DMS153 (cell line): ENCODE measurements around the gene TNS1.
A peak's percentile ranks its signal among the peaks of the same experiment; 100 is the strongest.

Experiments
- DNase-seq: peaks from one replicate; lab custom pipeline; 2025; lab: John Stamatoyannopoulos, UW

TNS1 gene

GRCh38 chr2:217998926-217999594 lies 3.7 kb downstream of the TNS1 start:
- no peak for DNase-seq

GRCh38 chr2:217997510-217997909 lies 5.3 kb downstream of the TNS1 start:
- no peak for DNase-seq

DNA sequence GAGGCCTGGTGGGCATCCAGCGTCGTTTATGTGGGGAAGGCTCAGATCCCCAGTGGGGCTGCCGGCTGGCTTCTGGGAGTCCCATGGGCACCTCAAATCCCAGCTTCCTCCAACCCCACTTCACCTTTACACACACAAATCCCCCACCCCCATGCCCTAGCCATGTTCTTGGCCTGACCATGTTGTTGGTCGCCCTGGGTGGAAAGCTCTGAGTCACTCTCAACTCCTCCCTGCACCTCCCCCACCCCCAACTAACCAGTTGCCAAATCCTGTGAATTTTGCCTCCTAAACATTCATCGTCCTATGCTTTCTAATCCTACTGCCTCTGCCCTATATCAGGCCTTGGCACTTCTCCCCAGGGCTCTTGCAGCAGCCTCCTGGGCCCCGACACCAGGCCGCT lies 6.4 kb downstream of the TNS1 start:
- DNase-seq, result no peak

DNA sequence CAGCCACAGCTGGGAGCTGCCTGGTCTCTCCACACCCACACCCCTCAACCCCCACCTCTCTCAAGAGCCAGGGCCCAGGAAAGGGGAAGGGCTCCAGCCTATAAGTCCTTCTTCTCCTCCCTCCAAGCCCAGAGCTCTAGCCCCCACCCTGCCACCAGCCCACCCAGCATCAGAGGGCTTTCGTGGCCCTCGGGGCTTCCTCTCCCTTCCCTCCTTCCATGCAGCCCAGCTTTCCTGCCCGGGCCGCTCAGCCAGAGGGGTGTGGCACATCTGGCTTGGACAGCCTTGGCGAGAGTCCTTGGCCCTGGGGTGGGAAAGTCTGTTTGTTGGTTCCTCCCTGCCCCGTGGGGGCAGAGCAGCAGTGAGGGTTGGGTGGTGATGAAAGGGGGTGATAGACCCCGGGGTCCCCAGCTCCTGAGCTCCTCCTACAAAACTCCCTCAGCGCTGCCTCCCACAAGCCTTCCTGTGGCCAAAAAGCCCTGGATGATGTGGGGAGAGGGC lies 7.0 kb downstream of the TNS1 start:
- no peak for DNase-seq

- no peak for DNase-seq
Measured at GRCh38 chr2:217994776-217995274, 8.0 kb downstream of the TNS1 start.

DNA sequence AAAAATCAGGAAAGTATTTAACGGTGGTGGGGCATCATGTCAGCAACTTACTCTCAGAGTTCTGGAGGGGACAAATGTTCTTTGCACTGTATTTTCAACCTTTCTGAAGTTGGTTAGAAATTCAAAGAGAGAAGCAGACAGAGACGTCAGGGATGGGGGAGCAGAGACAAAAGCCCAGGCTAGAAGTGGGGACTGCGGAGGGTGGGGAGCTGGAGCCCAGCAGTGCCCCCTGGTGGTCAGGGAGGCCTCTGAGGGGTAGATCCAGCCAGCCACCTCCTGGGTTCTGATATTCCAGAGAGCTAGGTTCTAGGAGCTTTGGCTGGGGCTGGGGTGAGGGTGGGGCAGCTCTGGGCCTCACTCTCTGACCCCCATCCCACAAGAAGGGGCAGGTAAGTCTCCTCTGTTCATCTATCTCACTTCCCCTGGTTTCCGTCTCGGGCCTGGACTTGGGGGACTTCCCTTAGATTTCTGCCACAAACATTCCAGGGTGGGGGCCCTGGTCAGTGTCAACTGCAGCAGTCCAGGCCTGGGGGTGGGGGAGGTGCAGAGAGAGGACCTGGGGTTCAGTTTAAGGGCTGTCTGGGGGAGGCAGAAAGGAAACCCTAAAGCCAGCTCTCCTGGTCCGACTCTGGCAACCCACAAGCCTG lies 8.9 kb downstream of the TNS1 start:
- no peak for DNase-seq

DNA sequence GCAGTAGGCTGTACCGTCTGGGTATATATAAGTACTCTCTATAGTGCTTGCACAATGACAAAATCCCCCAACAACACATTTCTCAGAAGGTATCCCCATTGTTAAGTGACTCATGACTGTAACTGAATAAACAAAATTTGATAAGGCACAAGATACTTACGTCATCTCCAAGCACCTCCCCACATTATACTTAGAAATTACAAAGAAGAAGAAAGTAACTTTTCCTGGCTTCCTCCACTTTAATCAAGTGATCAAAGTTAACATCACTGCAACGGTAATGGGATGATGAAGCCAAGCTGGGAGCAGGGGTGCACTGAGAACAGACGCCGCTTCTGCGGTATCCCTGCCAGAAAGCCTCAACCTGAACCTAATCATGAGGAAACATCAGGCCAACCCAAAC lies 9.7 kb downstream of the TNS1 start:
- no peak for DNase-seq

DNA sequence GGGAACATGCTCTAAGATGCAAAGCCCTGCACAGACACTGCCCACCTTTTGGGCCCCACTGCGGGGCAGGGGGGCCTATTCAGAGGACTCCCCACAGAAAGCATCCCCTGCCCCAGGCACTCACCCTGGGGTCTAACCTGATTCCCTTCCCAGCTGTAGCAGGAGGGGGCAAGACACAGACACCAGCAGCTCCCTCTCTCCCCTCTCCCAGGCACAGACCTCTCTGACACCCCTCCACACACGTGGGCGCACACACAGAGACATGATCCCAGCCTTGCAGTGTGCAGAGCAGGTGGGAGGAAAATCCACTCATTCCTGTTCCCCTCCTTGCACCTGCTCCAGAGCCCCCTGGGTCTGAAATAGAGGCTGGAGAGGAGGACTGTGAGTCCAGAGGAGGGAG lies 10.7 kb downstream of the TNS1 start:
- DNase-seq, result no peak

- DNase-seq, result no peak
Measured at GRCh38 chr2:217990791-217991465, 11.9 kb downstream of the TNS1 start.

GRCh38 chr2:217990389-217990788 lies 12.4 kb downstream of the TNS1 start:
- DNase-seq, result no peak

GRCh38 chr2:217989221-217989948 lies 13.4 kb downstream of the TNS1 start:
- DNase-seq, result no peak

DNA sequence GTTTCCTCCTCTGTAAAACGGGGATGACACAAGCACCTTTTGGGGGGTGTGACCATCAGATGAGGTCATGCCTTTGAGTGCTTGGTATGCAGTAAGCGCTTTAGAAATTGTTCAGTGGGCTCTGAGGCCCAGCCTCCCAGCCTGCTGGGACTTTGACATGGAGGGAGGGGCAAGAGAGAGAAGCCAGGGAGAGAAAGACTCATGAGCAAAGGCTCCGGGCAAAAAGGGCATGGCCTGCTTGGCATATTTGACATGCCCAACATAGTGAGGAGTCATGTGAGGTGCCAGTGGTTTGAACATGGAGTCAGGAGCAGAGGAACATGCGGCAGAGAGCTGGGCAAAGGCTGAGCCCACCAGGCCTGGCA lies 14.0 kb downstream of the TNS1 start:
- no peak for DNase-seq

- peak; percentile 90 for DNase-seq
Measured at GRCh38 chr2:217988014-217988839, 14.6 kb downstream of the TNS1 start.

DNA sequence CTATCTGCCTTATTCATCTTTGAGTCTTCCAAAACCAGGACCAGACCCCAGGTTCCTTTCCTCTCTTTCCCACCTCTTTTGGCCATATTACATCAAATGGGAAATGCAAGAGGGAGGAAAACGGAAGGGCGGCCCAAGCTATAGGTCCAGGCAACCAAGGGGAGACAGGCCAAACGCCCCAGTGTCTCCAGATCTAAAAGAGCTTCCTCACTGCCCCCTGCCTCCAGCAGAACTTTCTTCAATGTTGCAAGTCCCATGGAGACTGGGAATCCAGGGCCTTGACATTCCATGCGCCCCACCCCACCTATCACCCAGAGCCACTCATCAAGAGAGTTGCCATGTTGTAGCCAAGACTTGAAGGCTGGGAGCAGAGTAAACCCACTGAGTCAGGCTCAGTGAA lies 15.4 kb downstream of the TNS1 start:
- DNase-seq, result no peak

DNA sequence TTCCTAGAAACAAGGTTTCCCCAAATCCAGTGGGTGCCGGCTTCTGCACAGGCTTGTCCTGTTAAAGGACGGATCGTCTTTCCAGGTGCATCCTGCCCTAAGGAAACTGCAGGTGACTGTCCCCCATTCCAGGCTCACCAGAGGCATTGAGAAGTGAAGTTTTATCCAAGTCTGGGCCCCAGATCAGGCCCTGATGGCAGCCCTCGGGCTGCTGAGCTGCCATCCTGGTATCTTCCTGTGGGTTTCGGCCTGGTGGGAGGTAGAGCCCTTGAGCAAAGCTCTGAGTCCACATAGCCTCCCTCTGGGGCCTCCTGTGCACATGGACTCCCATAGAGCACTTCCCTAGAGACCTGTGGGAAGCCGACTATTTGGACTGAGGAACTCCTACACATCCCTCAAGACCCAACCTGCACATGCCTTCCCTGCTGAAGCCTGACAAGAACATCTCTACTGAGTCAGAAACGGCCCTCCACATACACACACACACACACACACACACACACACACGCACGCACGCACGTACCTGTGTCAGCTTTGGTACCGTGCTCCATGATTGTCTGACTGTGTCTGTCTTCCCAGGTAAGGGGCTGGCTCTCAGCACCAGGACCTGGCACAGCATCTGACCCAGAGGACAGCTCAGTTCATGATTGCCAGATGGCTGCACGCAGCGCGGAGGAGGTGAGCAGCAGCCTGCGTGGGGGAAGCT lies 16.4 kb downstream of the TNS1 start:
- DNase-seq, result no peak

DNA sequence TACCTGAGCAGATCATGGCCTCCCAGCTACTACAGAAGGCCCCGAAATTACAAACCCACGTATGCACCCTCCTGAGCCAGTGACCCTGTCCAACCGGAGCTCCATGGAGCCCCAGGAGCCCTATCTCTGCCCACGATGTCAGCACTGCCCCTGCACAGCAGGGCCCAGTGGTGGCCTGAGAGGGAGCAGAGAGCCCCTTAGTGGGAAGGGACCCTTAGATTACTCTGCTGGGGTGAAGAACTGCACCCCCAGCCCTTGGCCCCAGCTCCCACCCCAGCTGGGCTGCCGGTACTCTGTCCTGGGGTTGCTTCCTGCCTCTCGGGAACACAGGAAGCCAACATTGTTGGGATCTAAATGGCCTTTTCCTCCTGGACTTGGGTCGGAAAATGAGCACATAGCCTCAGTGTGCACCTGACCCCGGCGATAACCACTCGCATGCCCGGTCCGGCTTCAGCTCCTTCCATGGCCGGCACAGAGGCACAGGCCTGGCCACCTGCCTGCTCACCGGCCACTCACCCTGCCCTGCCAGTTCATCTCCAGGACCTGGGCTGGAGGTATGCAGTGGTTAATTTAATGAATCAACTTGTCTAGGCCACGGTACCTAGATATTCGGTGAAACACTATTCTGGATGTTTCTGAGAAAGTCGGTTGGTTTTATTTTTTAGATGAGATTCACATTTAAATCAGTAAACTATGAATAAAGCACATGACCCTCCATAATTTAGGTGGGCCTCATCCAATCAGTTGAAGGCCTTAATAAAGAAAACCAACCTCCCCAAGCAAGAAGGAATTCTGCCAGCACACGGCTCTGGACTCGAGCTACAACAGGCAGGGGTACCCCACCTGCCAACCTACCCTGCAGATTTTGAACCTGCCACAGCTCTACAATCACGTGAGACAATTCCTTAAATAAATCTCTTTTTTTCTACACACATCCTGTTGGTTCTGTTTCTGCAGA lies 19.2 kb downstream of the TNS1 start:
- no peak for DNase-seq

DNA sequence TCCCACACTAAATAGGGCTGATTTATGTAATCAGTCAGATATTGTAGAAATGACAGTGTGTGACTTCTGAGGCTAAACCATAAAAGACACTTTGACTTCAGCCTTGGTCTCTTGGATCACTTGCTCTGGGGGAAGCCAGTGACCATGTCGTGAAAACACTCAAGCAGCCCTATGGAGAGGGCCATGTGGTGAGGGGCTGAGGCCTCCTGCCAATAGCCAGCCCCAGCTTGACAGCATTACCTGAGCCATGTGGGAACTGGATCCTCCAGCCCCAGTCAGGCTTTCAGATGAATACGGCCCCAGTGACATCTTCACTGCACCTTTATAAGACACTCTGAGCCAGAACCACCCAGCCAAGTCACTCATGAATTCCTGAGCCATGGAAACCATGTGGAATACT lies 20.8 kb downstream of the TNS1 start:
- no peak for DNase-seq

DNA sequence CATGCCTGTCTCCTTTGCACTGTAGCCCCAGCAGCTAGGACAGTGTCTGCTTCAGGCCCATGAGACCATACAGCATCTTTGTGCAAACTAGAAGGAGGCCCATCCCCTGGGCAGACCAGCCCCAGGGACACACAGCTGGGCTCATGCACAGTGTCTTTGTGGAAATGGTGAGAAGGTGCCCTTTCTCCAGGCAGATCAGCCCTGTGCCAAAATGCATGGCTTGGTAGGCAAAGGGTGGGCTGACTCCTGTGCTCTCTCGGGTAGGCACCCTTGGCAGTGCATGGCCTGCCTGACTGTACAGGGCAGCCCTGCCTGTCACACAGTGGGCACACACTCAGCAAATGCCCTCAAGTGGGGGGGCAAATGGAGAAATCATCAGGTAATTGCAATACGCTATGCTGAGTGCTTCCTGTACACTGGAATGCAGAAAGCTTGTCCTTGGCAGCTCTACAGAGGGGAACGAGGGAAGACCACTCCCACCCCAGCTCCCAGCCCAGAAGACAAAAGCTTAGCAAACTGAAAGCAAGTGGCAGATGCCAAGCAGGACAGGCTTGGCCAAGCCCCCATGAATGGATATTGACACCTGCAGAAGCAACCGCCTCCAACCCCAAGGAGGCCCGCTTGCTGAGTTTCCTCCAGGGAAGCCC lies 21.6 kb downstream of the TNS1 start:
- no peak for DNase-seq

DNA sequence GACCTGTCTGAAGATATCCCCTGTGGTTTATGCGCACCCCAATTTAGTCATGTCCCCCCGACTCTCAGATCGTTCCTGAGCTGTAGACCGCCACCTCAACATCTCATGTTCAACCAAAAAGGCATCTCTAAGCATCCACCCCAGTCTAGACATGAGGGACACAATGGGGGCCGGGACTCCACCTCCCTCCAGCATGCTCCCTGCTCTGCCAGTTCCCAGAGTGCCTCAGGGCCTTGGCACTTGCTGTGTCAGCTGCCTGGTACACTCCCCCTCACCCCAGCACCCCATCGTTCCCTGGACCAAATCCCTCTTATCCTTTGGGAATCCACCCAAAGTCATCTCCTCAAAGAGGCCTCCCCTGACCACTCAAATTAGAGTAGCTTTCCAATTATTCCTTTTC lies 22.2 kb downstream of the TNS1 start:
- no peak for DNase-seq
